ENCODE results near the gene GSTM5.
"Not testable (repeated sequence)": the region's sequence is repeated elsewhere in the genome, so short reads cannot be mapped to it uniquely, and the experiment has no call there.

Gene GSTM5

GRCh38 chr1:109761227-109762038 is 49.4 kb downstream of the GSTM5 start:
- DNase-seq (ENCODE audit: low read depth, low spot score) = no peak

DNA sequence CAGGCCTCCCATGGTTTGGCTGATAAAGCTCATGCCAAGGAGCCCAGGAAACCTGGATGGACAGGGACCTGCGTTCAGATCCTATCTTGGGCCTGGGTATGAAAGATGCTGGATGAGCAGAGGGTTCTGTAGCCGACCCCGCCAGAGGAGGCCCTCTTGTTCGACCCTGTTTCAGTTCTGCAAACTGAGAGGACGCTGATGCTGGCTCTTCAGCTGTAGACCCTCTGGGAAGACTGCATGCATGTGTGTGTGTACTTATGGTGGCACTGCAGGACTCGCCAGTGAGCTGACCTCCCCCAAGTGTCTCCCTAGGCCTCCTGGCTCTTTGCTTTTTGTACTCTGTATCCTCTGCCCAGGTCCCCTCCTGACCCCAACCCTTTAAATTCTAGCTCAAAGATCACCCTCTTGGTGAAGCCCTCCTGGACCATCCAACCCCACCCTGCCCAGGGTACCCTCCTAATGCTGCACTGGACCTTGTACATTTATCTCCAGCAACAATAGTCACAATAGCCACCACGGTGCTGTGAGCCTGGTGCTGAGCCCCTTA is 50.1 kb downstream of the GSTM5 start:
- no peak for DNase-seq (ENCODE audit: low read depth, low spot score)

GRCh38 chr1:109762821-109763645 is 51.0 kb downstream of the GSTM5 start:
- DNase-seq (ENCODE audit: low read depth, low spot score) = no peak

DNA sequence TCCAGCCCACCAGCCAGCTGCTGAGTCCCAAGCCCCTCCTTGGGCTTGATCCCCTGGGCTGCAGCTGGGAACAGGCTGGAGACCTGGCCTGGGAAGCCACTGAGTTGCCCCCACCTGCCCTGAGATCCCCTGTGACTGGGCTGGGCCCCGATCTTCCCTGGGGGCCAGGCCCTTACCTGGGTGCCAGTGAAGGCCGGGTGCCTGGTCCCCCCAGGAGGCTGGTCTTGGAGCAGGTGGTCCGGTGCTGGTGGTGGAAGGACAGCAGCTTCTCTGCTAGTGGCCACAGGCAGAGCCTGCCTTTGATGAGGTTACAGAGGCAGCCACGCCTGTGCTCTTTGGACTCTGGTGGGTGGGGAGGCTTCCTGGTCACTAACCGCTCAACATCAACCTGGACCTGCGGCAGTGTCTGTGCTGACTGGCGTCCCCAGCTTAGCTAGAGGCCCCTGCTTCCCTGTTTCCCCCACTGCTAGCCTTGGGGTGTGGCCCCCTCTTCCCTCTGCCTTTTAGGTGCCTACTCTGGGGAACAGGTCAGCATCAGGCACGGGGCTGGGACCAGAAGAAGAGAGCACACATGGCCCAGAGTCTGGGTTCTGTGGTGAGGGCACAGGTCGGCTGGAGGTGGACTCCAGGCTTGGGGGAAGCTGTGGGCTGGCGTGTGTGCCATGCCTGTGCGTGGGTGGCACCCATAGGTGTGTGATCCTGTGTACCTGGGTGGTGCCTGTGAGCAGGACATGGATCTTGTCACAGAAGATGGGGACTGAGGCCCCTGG is 51.8 kb downstream of the GSTM5 start, which contains the start of gene EPS8L3:
Gene EPS8L3 (minus strand): TSS at position 278 of the 770 bp plus-strand sequence. CDS start 2,174 bp downstream, outside the sequence.
- DNase-seq (ENCODE audit: low read depth, low spot score) = no peak

DNA sequence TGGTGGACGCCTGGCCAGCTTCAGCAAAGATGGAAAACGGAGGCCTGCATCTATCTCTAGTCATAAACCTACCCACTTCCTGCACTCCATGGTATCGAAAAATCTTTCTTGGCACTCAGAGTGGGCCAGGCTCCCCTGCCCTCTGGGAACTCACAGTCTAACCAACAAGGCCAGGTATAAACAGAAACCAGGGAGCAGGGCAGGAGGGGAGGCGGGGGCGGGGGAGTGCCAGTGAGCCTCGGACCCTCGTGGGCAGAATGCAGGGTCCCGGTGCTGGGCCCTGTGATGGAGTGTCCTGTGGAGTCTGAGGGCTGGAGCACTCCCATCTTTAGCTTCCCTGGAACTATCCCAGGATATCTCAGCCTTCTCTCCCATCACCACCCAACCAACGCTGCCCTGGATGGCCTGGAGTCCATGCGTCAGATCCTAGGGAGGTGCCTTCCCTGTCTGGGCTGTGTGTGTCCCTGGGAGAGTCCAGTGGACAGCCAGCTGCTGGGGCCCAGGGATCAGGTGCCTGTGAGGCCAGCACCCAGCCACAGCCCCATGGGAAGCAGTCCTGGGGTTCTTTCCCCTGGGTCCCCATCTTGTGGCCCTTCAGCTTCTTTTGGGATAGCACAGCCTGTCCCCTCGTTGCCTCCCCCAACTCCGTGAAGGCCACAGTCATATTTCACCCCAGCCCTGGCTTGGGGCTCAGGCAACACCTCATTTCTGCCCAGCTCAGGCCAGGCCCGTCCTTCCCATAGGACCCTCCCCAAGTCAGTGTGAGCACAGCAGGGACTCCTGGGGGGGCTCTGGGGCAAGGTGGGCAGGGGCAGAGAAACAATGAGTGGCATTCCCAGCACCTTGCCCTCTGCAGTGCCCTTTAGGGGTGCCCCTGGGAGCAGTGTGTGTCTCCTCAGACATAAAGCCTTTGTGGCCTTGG is 52.8 kb downstream of the GSTM5 start:
- no peak for DNase-seq (ENCODE audit: low read depth, low spot score)

DNA sequence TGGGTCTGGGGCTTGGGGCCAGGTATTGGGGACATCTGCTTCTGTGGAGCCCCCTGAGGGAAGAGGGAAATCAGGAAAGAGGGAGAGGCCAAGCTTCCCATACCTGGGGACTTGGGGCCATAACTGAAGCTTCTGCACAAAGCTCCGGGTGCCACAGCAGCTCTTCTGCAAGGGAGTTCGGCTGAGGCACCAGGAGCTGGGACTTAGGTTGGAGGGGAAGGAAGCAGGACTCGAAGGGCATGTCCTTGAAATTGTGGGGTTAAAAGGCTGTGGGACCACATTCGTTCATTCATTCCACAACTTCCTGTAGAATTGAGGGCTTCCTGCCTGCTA is 53.4 kb downstream of the GSTM5 start:
- DNase-seq (ENCODE audit: low read depth, low spot score) = no peak

- no peak for DNase-seq (ENCODE audit: low read depth, low spot score)
Measured at GRCh38 chr1:109765896-109766615, 54.0 kb downstream of the GSTM5 start.

- not testable (repeated sequence) for DNase-seq (ENCODE audit: low read depth, low spot score)
Measured at GRCh38 chr1:109766991-109767636, 55.1 kb downstream of the GSTM5 start.

All from activated naive CD8-positive, alpha-beta T cell treated with anti-CD3 and anti-CD28 coated beads, Interleukin-2, amount 50 U/mL, for 16 hours (primary cell).